Suppressor macrophage (primary cell): Measurements from ENCODE around the gene ATXN1.

Source experiments
- DNase-seq, 4 experiments: peaks; one replicate each; pipeline ENCODE4 v3.0.0-alpha.2; 2020 to 2022

Gene ATXN1

GRCh38 chr6:16326971-16327776 is 434.1 kb downstream of the ATXN1 start:
- no peak for DNase-seq

- no peak for DNase-seq
These were observed 434.7 kb downstream of the ATXN1 start for GRCh38 chr6:16326531-16326930.

GRCh38 chr6:16324606-16325225 is 436.5 kb downstream of the ATXN1 start:
- DNase-seq, result no peak

GRCh38 chr6:16324184-16324583 is 437.1 kb downstream of the ATXN1 start:
- DNase-seq, result no peak

- DNase-seq, result peak; percentile 89 to 93 (median 92)
These were observed 438.5 kb downstream of the ATXN1 start for GRCh38 chr6:16322666-16323312.

GRCh38 chr6:16321826-16322225 is 439.4 kb downstream of the ATXN1 start:
- DNase-seq, result no peak

- no peak for DNase-seq
These were observed 439.9 kb downstream of the ATXN1 start for GRCh38 chr6:16321341-16321710.

- peak; percentile 51 to 70 (median 62) for DNase-seq
These were observed 440.5 kb downstream of the ATXN1 start for GRCh38 chr6:16320533-16321340.

- peak; percentile 73 to 91 (median 80) for DNase-seq
These were observed 441.3 kb downstream of the ATXN1 start for GRCh38 chr6:16319813-16320532.

- DNase-seq, result no peak
These were observed 442.1 kb downstream of the ATXN1 start for GRCh38 chr6:16318953-16319720.

- DNase-seq, result peak; percentile 46 to 73 (median 69)
These were observed 442.7 kb downstream of the ATXN1 start for GRCh38 chr6:16318538-16318937.

GRCh38 chr6:16316741-16317251 is 444.5 kb downstream of the ATXN1 start:
- peak; percentile 17 to 58 (median 50) for DNase-seq

- DNase-seq, result no peak
These were observed 447.0 kb downstream of the ATXN1 start for GRCh38 chr6:16314296-16314695.

GRCh38 chr6:16313732-16314131 is 447.5 kb downstream of the ATXN1 start:
- DNase-seq, result no peak

GRCh38 chr6:16311763-16312162 is 449.5 kb downstream of the ATXN1 start:
- no peak for DNase-seq

- no peak for DNase-seq
These were observed 454.9 kb downstream of the ATXN1 start for GRCh38 chr6:16306334-16306733.

GRCh38 chr6:16305788-16306187 is 455.5 kb downstream of the ATXN1 start:
- no peak for DNase-seq

GRCh38 chr6:16305246-16305725 is 456.0 kb downstream of the ATXN1 start:
- peak; percentile 68 to 85 (median 80) for DNase-seq

GRCh38 chr6:16302721-16303552 is 458.3 kb downstream of the ATXN1 start:
- DNase-seq, result no peak

GRCh38 chr6:16301511-16301910 is 459.7 kb downstream of the ATXN1 start:
- DNase-seq, result no peak
